C4-2B (cell line): ENCODE measurements around the gene SCN2A.
A peak's percentile ranks its signal among the peaks of the same experiment; 100 is the strongest.
"Not testable (repeated sequence)": the region's sequence is repeated elsewhere in the genome, so short reads cannot be mapped to it uniquely, and the experiment has no call there.

ENCODE experiments used
- H3K27ac ChIP-seq: fragments of 450-650 bp; 2 replicates; pipeline ENCODE4 v1.5.1; 2017
- ZFX ChIP-seq: fragments of 450-650 bp; IDR thresholded peaks from 2 replicates; pipeline ENCODE4 v1.6.1; 2017
- TF ChIP-seq, protein P1 (sequence below): fragments of 450-650 bp; conservative IDR thresholded peaks from 2 replicates; pipeline ENCODE4 v1.5.1; 2017; ENCODE audit warnings: mild to moderate bottlenecking

SCN2A gene

GRCh38 chr2:165369898-165370296, 130.7 kb downstream of the SCN2A start:
- no peak for TF ChIP-seq ZFX
- TF ChIP-seq, protein P1, sequence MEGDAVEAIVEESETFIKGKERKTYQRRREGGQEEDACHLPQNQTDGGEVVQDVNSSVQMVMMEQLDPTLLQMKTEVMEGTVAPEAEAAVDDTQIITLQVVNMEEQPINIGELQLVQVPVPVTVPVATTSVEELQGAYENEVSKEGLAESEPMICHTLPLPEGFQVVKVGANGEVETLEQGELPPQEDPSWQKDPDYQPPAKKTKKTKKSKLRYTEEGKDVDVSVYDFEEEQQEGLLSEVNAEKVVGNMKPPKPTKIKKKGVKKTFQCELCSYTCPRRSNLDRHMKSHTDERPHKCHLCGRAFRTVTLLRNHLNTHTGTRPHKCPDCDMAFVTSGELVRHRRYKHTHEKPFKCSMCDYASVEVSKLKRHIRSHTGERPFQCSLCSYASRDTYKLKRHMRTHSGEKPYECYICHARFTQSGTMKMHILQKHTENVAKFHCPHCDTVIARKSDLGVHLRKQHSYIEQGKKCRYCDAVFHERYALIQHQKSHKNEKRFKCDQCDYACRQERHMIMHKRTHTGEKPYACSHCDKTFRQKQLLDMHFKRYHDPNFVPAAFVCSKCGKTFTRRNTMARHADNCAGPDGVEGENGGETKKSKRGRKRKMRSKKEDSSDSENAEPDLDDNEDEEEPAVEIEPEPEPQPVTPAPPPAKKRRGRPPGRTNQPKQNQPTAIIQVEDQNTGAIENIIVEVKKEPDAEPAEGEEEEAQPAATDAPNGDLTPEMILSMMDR, result no peak
- peak overlapping the region; percentile 65; the same call in 1 of the 2 replicates for H3K27ac ChIP-seq

GRCh38 chr2:165371356-165371755, 132.1 kb downstream of the SCN2A start:
- H3K27ac ChIP-seq, result no peak overlapping the region
- no peak for TF ChIP-seq ZFX
- TF ChIP-seq, protein P1, result no peak

DNA sequence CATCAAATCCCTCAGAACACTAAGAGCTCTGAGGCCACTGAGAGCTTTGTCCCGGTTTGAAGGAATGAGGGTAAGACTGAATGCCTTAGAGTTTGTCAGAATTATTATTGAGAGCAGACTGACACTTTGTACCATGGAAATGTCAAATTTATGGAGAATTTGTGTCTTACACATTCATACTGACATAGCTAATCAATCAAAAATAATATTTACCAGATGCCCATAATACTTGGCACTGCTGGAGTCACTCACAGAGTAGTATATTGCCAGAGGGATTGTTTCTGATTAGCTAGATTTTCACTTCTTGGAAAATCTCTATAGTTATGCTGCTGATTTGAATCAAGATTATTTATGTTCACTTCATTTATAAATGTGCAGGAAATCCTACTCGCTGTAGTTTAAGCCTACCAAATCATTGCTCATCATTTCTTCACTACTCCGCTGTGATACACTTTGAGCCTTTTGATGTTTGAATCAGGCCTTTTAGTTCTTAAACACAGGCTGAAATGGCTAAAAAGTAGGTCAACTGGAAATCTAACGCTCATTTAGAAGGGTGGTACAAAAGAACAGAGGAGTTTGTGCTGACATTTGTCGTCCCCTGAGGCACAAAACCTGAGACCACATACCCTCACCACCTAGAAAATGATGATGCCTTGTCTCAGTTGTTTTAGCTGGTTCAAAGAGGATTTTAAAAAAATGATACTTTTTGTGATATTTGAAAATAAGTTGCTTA, 134.2 kb downstream of the SCN2A start:
- TF ChIP-seq, protein P1, result no peak
- no peak for TF ChIP-seq ZFX
- no peak overlapping the region for H3K27ac ChIP-seq

- no peak overlapping the region for H3K27ac ChIP-seq
Measured at GRCh38 chr2:165376571-165376975, 137.4 kb downstream of the SCN2A start.

GRCh38 chr2:165382362-165382761, 143.1 kb downstream of the SCN2A start:
- TF ChIP-seq, protein P1, result no peak
- TF ChIP-seq ZFX, result no peak
- H3K27ac ChIP-seq, result no peak overlapping the region

More at GRCh38 chr2:165376571-165376975, 137.4 kb downstream of the SCN2A start:
- no peak for TF ChIP-seq ZFX
- TF ChIP-seq, protein P1, result no peak

- TF ChIP-seq, protein P1, result no peak
- no peak for TF ChIP-seq ZFX
- no peak overlapping the region for H3K27ac ChIP-seq
Measured at GRCh38 chr2:165390875-165391274, 151.7 kb downstream of the SCN2A start.

DNA sequence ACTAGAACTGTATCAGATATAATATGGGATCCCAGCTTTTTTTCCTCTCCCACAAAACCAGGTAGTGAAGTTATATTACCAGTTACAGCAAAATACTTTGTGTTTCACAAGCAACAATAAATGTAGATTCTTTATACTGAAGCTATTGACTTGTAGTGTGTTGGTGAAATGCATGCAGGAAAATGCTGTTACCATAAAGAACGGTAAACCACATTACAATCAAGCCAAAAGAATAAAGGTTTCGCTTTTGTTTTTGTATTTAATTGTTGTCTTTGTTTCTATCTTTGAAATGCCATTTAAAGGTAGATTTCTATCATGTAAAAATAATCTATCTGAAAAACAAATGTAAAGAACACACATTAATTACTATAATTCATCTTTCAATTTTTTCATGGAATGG, 152.6 kb downstream of the SCN2A start:
- H3K27ac ChIP-seq, result no peak overlapping the region
- TF ChIP-seq, protein P1, result no peak
- TF ChIP-seq ZFX, result no peak

GRCh38 chr2:165398603-165399002, 159.4 kb downstream of the SCN2A start:
- not testable (repeated sequence) for H3K27ac ChIP-seq
